GM21381 (cell line): ENCODE results near the gene FGD3.

Experiments
- ATAC-seq: cut with Tn5 transposase; IDR thresholded peaks from one replicate; pipeline ENCODE4 v1.9.1; 2021; ENCODE audit warnings: mild to moderate bottlenecking, moderate library complexity; ENCODE audit not compliant: unreplicated experiment

FGD3 gene

GRCh38 chr9:93050231-93050630 is 102.9 kb downstream of the FGD3 start:
- ATAC-seq = no peak

- no peak for ATAC-seq
Measured at GRCh38 chr9:93051680-93052089, 104.4 kb downstream of the FGD3 start.

- no peak for ATAC-seq
Measured at GRCh38 chr9:93052791-93053540, 105.6 kb downstream of the FGD3 start.

GRCh38 chr9:93053781-93054331 is 106.5 kb downstream of the FGD3 start:
- ATAC-seq = no peak

GRCh38 chr9:93054758-93055704 is 107.7 kb downstream of the FGD3 start:
- ATAC-seq = no peak

- no peak for ATAC-seq
Measured at GRCh38 chr9:93057042-93057702, 109.8 kb downstream of the FGD3 start.

- ATAC-seq = peak; percentile 16
Measured at GRCh38 chr9:93057703-93058354, 110.5 kb downstream of the FGD3 start.

GRCh38 chr9:93058355-93059010 is 111.2 kb downstream of the FGD3 start, which contains the start of gene SUSD3:
TSS of gene SUSD3 (plus strand) at chr9:93058701. CDS start at chr9:93058743, 42 bp downstream.
- peak; percentile 52 for ATAC-seq

GRCh38 chr9:93059011-93059714 is 111.8 kb downstream of the FGD3 start:
- peak; percentile 26 for ATAC-seq

GRCh38 chr9:93059715-93060578 is 112.6 kb downstream of the FGD3 start:
- ATAC-seq = no peak

GRCh38 chr9:93060746-93061259 is 113.5 kb downstream of the FGD3 start:
- no peak for ATAC-seq

GRCh38 chr9:93061260-93061751 is 114.0 kb downstream of the FGD3 start:
- no peak for ATAC-seq

- no peak for ATAC-seq
Measured at GRCh38 chr9:93061791-93062763, 114.8 kb downstream of the FGD3 start.

GRCh38 chr9:93064392-93065134 is 117.2 kb downstream of the FGD3 start:
- ATAC-seq = peak; percentile 92

GRCh38 chr9:93065135-93065720 is 117.9 kb downstream of the FGD3 start:
- no peak for ATAC-seq
